Pons (tissue), 1 donor: ENCODE data around the gene TMC1.

Experiments used
- DNase-seq: peaks from one replicate; pipeline ENCODE4 v3.0.0-alpha.2; 2016; ENCODE audit warnings: low spot score

TMC1 gene

DNA sequence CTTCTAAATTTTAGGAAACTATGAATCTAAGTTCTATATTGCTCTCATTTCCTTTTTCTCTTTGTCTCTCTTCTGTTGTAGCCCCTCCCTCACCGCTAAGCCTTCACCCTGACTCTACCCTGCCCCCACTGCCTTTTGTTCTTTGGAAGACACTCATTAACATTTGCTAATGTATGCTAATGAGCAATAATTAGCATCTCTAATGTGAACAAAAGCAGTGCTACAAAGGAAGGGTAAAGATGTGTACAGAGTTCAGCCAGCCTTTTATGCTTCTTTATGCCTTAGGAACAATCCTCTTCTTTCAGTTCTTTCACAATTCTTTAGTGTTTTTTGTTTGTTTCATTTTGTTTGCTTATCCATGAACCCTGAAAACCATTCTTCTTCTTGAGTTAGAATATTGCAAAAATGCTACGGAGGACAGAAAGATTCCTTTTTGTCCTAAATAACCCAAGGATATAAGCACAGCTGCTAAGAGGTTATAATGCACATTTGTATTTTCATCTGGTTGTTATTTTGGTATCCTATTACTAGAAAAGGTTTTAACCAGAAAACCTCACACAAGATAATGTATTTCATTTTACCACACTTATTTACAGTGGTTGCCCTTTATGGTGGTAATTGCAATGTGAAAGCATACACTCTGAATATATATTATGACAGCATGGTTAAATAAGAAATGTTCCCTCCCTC, 159.3 kb downstream of the TMC1 start:
- DNase-seq: peak; percentile 93

DNA sequence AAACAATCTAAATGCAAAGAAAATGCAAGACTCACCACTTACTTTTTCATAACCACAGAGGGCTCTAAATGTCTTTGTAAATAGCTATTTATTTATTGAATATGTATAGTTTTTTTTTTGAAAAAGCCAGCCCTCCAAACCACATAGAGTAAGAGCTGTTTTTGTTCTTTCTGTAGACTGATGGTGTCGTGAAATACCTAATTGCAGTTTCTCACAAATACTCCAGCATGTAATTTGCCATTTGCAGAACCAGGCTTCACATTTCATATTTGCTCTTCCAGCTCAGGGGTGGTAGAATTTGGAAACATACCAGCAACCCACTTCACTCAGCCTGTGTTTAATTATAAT, 159.8 kb downstream of the TMC1 start:
- DNase-seq: no peak

DNA sequence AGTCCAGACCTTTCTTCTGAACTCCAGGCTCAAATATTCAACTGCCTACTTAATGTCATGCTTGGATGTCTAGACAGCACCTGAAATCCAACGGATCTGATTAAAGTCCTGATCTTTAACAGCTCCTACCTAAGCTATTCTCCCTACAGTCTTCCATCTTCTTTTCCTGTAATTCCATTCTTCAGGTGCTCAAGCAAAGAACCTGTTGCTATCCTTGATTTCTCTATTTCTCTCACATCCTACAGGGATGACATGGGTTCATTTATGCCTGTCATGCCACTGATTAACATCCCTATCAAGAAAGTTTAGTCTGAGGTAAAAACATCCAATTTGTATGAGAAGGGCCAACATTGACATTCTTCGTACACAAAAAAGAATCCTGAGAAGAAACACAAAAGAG, 163.2 kb downstream of the TMC1 start:
- DNase-seq: no peak

DNA sequence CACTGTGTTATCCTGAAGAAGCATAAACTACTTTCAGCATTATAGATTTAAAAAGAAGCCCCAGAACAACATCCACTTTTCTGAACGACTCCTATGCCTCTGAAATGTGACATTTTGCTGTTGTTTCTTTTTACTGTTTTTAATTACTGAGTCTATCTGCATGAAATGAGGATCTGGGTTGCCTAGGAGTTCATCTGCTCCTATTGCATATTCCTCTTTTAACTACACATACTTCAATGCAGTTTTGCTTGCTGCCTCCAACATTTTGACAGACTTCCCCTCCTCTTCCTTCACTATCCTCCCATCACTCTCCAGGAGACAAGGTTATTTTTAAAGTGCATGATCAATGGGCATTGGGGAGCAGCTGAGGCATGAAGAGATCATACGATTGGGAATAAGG, 164.5 kb downstream of the TMC1 start:
- no peak for DNase-seq

DNA sequence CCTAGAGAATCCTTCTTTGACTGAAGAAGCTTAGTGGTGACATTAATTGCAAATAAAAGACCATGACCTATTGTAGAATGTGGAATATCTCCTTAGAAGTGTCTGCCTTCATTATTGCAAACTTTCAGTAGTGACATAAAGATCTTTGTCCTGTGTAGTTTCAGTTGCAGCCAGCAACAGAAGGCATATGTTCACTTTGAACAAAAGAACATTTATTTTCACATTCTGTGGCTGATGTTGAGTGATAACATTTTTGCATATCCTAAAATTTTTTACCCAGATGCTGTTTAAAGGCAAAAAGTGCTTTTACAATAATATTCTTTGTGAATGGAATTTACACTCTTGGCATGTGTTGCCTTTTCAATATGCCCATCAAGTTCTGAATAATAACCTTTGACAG, 165.9 kb downstream of the TMC1 start:
- peak; percentile 90 for DNase-seq

DNA sequence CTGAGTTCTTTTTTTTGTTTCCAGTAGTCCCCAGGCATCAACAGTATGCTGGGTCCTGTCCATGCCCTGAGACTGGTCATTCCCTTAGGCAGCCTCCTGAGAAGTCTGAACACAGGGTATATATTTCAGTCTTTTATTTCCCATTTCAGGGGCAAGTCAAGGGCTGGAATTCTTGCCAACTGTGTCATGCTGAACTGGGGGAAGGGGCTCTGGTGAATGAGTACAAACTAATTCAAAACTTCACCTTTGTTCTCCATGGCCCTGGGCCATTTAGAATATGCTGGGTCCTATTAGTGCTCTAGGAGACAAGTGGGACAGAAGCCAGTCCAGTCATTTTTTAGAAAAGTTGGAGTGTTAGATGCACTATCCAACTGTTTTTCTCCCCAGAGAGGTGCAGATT, 170.3 kb downstream of the TMC1 start:
- no peak for DNase-seq

DNA sequence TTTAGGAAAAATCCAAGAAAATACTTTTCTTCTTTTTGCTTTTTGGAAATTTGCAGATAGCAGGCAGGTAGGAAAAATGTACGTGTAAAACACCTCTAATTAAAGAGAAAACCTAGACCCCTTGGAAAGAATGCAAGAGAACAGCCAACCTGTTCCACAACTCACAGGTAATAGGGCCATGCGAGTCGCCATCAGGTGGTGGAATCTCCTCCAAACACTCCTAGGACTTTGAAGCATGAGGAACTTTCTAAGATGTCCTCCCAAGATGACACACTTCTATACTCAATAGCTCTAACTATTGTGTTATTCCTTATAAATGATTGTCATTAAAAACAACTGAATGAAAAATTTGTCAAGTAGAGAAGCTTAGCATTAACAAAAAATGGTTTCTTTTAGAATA, 174.0 kb downstream of the TMC1 start:
- DNase-seq: no peak

DNA sequence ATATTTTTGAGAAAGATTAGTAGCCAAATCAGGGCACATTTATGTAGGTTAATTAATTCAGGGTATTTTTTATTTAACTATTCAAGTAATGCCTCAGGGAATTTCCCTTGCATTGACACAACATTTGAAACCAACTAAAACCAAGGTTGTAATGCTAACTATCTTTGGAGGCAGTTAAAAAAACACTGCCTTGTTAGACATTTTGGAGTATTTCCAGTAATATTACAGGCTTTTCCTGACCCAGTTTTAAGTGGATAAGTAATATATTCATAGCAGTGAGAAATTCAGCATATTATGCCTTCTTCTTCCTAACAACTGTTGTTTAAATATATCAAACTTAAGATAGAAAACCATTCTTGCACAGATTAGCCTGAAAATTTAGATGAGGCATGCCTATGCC, 175.1 kb downstream of the TMC1 start:
- no peak for DNase-seq

DNA sequence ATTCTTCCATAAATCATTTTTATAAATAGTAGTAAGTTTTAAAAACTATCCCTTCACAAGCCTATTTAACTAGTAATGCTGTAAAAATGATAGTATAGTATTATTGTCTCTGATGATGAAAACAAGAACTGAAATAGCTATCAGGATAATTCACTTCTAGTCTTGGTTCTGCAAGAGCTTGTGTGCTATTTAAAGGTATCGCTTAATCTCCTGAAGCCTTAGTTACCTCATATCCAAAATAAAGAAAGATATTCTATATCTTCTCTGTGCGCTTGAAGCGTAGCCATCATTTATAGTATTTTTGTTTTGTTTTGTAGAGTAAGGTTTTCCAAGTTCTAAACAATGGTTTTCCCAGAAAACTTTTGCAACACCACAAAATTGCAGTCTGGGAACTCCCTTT, 180.1 kb downstream of the TMC1 start:
- no peak for DNase-seq

DNA sequence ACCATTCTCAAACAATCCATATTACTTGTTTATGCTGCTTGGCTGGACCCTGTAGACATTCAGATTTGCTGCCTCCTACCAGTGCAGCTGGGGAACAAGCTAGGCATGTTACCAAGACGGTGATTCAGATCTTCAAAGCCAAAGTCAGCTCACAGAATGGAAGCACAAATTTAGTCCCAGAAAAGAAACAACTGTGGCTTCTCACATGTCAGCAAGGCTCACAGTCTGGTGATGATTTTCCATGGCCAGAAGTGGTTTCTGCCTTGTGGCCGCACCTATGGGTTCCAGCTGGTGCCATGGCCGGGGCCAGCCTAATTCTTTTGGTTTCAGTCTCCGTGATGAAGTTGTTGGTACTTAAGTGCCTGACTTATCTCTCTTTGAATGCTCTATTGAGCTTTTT, 182.2 kb downstream of the TMC1 start:
- DNase-seq: no peak

DNA sequence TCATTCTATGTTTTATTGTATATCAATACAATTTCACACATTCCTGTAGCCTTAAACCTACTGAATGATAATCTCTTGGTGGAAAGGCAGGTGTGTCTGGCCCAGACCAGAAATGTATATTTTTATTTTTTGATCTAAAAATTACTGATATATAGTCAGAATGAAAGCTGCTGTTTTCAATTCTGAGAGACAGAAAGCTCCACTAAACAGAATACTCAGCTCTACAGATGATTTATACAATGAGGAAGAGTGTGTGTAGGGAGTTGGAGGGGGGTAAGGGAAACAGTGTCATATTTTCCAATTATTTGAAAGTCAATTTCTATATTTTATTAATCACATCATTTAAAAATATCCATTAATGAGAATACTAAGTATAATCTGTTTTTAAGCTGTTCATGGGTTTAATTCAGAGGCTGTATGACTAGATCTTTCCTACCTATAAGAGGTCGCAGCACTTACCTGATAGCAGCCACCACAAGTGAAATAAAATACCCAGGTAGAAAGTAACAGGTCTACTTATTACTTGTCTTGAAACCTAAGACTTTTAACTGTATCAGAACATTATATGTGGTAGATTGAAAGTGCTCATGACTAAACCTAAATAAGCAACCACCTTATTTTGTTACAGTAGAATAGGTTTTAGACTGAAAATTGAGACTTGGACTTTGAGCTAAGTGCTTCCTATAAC, 183.4 kb downstream of the TMC1 start:
- DNase-seq: no peak

DNA sequence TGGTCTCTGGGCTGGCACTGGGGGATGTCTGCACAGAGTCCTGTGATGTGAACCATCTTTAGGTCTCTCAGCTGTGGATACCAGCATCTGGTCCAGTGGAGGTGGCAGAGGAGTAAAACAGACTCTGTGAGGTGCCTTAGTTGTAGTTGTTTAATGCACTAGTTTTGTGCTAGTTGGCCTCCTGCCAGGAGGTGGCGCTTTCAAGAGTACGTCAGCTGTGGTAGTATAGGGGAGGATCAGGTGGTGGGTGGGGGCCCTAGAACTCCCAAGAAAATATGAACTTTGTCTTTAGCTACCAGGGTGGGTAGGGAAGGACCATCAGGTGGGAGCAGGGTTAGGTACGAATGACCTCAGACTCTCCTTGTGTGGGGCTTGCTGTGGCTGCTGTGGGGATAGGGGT, 197.1 kb downstream of the TMC1 start:
- no peak for DNase-seq

DNA sequence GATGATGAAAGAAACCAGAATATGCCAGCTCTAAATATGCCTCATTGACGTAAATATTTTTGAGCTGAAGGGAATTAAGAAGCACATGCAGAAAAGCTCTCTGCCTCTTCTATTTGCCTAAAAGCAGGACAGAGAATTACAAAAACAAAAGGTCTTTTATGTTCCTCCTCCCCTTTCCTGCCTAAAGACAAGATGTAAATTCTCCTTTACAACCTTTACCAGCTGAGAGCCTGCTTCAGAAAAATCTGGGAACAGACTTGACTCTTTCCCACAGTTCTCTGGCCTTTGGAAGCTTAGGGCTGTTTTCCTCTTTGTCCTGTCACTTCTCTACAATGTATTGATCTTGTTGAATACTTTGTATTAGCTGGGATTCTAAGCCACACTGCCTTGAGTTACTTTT, 199.7 kb downstream of the TMC1 start:
- DNase-seq: no peak

DNA sequence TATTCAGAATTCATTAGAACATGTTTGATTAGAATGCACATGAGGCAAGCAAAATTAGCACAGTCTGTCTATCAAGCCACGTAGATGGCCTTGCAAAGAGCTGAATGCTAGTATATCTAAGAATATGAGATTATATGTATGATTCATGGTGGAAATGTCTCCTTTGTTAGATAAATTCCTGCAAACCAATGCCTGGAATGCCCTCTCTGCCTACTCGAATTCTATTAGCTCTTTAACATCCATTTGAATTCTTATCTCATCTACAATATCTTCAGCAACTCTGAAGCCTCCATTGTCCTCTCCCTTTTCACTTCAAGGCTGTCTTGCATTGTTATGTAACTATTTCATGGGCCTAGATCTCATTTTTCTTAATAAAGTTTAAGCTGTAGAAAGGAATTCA, 205.5 kb downstream of the TMC1 start:
- DNase-seq: no peak

DNA sequence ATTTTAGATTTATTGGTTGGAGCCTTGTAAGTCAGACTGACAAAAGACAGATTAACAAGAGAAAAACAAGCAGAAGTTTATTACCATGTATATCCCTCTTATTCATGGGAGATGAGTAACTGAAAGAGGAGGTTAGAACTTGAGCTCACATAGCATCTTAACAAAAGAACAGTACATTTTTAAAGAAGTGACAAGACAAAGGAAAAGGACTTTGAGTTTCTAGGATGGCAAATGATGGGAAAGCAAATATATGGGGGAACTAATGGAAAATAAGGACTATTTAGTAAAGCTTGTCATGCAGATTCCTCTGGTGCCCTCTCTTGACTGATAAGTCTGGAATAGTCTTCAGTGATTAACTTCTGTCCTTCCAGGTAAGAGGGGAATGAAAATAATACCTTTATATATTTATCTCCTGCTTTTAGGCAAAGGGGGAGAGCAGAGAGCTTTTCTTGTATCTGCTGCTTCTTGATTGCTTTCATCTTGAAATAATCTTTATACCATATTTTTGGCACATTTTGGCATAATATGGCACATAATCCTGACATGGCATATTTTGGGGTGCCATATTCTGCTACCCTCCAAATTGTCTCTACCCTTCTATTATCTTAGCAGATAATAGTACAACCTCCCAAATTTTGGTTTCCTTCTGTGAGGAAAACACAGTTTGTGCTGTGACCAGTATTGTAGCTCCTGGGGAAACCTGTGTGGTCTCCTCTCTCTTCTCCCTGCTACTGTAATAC, 206.8 kb downstream of the TMC1 start:
- peak; percentile 47 for DNase-seq

DNA sequence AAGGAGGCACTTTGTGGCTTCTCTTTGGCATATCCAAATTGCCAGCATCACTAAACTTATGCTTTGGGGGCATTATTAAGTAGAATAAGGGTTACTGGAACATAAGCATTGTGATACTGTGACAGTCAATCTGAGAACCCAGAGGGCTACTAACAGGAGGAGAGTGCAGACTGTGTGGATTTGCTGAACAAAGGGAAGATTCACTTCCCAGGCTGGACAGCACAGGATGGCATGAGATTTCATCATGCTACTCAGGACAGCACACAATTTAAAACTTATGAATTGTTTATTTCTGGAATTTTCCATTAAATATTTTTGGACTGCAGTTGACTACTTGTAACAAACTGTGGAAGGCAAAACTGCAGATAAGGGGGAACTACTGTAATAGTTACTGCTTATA, 212.5 kb downstream of the TMC1 start:
- peak; percentile 82 for DNase-seq

DNA sequence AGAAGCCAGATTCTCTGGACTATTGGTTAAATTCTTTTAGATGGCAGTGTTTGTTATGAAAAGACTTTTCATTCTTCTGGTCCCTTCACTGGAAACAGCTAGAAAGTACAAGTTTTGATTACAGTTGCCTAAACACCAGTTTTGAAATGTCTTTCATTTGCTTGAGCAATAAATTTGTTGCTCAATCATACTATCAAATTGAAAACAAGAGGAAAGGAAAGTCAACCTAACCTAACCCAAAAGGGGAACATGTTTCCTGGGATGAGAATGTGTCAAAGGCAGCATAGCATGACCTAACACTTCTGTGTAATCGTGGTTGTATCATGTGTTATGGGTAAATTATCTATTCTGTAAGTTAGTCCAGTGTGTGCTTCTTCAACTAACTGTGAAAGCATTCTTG, 213.2 kb downstream of the TMC1 start:
- peak; percentile 16 for DNase-seq

DNA sequence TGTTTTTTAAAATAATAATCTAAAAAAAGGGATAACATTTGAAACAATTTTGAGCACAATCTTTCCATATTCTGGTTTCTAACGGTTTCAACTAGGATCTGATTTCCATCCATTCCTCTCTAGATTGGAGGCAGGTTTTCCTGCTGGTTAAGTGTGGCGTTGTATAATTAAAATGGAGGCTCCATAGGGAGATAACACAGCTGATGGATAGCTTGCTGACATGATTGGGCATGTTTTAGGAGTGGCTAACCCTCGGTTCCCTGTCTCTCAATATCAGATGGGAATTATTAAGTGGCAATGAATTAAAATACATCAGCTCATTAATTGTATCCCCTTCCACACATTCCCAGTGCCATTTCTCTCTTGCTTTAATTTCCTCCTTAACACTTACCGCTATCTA, 222.4 kb downstream of the TMC1 start:
- no peak for DNase-seq

DNA sequence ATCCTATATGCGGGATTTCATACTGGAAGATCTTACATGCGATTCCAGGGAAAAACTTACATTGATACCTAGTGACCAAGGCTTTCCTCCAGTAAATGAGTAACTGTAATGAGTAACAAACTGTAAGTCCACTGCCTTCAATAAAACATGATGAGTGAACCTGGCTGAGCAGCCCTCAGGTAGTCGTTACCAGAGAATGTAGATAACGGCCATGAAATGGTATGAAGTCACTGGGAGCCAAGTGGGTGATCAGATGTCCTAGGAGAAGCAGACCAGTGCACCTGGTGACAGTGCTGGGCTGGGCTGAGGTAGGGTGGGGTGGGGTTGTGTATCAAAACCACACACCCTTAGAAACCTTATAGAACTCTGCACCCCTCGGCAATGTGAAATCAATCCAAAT, 227.9 kb downstream of the TMC1 start:
- DNase-seq: no peak

DNA sequence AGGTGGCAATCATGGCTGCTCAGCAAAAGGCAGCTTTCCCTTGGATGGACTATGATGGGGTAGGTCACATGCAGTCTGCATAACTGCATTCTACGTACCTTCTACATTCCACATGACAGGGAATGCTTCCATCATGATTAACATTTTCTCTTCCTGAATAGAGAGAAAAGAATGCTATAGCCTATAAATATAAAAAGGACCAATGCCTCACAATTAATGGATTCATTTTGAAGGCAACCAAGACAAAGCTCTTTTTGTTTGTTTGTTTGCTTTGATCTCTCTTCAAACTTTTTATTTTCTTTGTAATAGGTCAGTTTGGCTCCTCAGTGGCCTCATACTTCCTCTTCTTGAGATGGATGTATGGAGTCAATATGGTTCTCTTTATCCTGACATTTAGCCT, 230.1 kb downstream of the TMC1 start:
- DNase-seq: no peak

DNA sequence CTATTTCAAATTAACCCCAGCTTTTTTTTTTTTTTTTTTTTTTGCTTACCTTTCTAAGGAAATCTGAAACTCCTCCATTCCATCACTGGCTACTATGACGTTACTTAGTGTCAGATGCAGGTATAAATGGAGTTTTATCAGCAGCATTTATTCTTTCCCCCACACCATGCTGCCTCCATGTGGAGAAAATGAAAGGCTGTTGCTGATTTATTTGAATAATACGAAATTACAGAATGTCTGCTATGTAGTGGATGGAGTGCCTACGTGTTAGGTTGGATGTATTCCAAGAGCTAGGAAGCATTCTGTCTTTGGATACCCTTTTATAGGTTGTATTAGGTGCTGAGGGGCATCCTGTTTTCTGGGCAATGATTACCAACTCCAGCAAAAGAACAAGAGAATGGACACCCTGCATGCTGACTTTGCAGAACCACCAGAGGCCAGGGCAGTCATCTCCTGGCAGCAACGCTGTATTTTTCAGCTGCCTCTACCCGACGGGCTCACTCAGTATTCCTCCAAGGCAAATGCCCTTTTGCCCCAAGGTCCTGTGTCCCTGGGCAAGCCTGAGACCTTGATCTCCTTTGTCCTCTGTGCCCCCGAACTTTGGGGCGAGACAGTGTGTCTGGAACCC, 232.0 kb downstream of the TMC1 start:
- DNase-seq: peak; percentile 72

DNA sequence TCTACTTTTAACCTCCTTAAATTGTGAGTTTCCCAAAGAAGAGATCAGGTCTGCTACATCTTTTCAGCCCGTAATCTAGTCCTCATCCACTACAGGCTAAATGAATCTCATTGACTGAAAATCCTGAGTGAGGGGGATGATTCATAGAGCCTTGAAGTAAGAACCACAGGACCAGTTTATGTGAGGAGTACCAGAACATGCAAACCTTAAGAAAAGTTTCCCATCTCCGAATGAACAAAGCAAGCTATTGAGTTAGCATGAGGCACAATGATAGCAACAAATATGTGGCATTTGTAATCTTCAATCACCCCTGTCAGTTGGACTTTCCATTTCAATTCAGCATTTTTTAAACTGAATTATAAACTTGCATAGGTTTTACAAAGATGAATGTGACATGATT, 234.4 kb downstream of the TMC1 start:
- DNase-seq: no peak

DNA sequence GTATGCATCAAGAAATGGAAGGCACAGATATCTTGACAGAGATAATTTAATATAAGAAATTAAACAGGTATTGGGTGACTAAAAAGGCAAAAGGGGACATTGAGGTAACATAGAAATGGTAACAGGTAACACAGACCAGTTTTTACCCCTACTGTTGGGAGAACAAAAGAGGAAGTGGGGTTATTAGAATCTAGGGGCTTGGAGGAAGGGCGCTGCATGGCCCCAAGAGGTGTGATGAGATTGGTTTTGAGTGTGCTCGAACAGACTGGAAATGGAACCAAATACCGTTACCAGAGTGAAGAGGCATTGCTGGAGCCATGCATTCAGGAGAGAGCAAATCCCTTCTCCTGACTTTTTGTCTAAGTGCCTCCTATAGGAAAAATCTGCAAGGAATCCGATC, 237.5 kb downstream of the TMC1 start:
- DNase-seq: no peak
